ENCODE measurements around the gene NTRK1.

The NTRK1 gene

GRCh38 chr1:156903328-156904091 is 42.8 kb downstream of the NTRK1 start:
- ChIA-PET CTCF (interaction anchor here (0.6 to 2.2 kb wide), 3 partner anchors 16 to 24 kb away, joined by 3 to 7 read pairs (median 4); no protein-coding TSS in a partner anchor), POLR2A (no interaction called here)
- Histone ChIP-seq H3K4me1 (ENCODE audit: control insufficient read depth, insufficient read depth, low read length) (no peaks in the 10 kb centered on the region), H3K27ac (ENCODE audit: extremely low read depth, low read depth, low read length) (no peak overlapping the region), H3K4me3 (ENCODE audit: low read depth, low read length) (no peak overlapping the region), H3K9me3 (ENCODE audit: control insufficient read depth, insufficient read depth, low read depth, low read length) (no peaks in the 10 kb centered on the region), H3K36me3 (ENCODE audit: control insufficient read depth in 2 of 2, insufficient read depth in 1 of 2, low read length in 2 of 2) (no peaks in the 10 kb centered on the region)
- no peak for TF ChIP-seq KLF1 (tag by site-specific recombination; IDR thresholded peaks at IDR 0.05)
- no peak for TF ChIP-seq ZNF639 (tag by site-specific recombination; IDR thresholded peaks at IDR 0.05)
- TF ChIP-seq SCRT2 (tag by site-specific recombination; IDR thresholded peaks at IDR 0.05), result no peak
- no peak for TF ChIP-seq HOXA7 (CRISPR knock-in tag; IDR thresholded peaks at IDR 0.05; ENCODE audit: borderline replicate concordance)
- peak; percentile 55 for TF ChIP-seq ZFHX2 (tag by site-specific recombination; conservative IDR thresholded peaks at IDR 0.05)
- TF ChIP-seq EGR2 (tag by site-specific recombination; IDR thresholded peaks at IDR 0.05; ENCODE audit: low read depth), result peak; percentile 77

- POLR2A ChIA-PET, result no interaction called here
- H3K4me1 ChIP-seq (ENCODE audit: control insufficient read depth, insufficient read depth, low read length), result no peaks in the 10 kb centered on the region
These were observed 43.7 kb downstream of the NTRK1 start for GRCh38 chr1:156904187-156904959.

GRCh38 chr1:156905176-156905575 is 44.5 kb downstream of the NTRK1 start:
- Histone ChIP-seq H3K27ac (ENCODE audit: extremely low read depth, low read depth, low read length) (no peak overlapping the region), H3K9me3 (ENCODE audit: control insufficient read depth, insufficient read depth, low read depth, low read length) (no peaks in the 10 kb centered on the region), H3K4me3 (ENCODE audit: low read depth, low read length) (no peak overlapping the region), H3K4me1 (ENCODE audit: control insufficient read depth, insufficient read depth, low read length) (no peaks in the 10 kb centered on the region), H3K36me3 (ENCODE audit: control insufficient read depth in 2 of 2, insufficient read depth in 1 of 2, low read length in 2 of 2) (no peaks in the 10 kb centered on the region)
- ChIA-PET CTCF (no interaction called here), POLR2A (no interaction called here)
- TF ChIP-seq SP7 (tag by site-specific recombination; IDR thresholded peaks at IDR 0.05), result no peak
- TF ChIP-seq ZNF132 (tag by site-specific recombination; IDR thresholded peaks at IDR 0.05; ENCODE audit: borderline replicate concordance), result no peak
- no peak for TF ChIP-seq ZXDB (tag by site-specific recombination; IDR thresholded peaks at IDR 0.05)
- TF ChIP-seq ZIC2 (tag by site-specific recombination; IDR thresholded peaks at IDR 0.05), result no peak
- TF ChIP-seq ZNF423 (tag by site-specific recombination; IDR thresholded peaks at IDR 0.05), result no peak
- no peak for TF ChIP-seq BCL6B (tag by site-specific recombination; IDR thresholded peaks at IDR 0.05)
- TF ChIP-seq ZNF391 (tag by site-specific recombination; IDR thresholded peaks at IDR 0.05; ENCODE audit: borderline replicate concordance, low read depth), result no peak
- no peak for TF ChIP-seq ZBTB20 (tag by site-specific recombination; IDR thresholded peaks at IDR 0.05)
- TF ChIP-seq KLF8 (tag by site-specific recombination; IDR thresholded peaks at IDR 0.05), result no peak

More at GRCh38 chr1:156904187-156904959, 43.7 kb downstream of the NTRK1 start:
- TF ChIP-seq PRDM6 (tag by site-specific recombination; IDR thresholded peaks at IDR 0.05) (no peak), ATF2 (tag by site-specific recombination; IDR thresholded peaks at IDR 0.05; ENCODE audit: low read depth) (no peak), ZNF133 (tag by site-specific recombination; IDR thresholded peaks at IDR 0.05) (no peak), ZSCAN16 (tag by site-specific recombination; IDR thresholded peaks at IDR 0.05) (no peak), BCL11B (tag by site-specific recombination; IDR thresholded peaks at IDR 0.05; ENCODE audit: low read depth) (no peak), ZNF768 (tag by site-specific recombination; IDR thresholded peaks at IDR 0.05) (no peak), YY1 (tag by site-specific recombination; IDR thresholded peaks at IDR 0.05) (no peak), ZNF214 (tag by site-specific recombination; IDR thresholded peaks at IDR 0.05; ENCODE audit: borderline replicate concordance) (no peak)
- Histone ChIP-seq H3K36me3 (ENCODE audit: control insufficient read depth in 2 of 2, insufficient read depth in 1 of 2, low read length in 2 of 2) (no peaks in the 10 kb centered on the region), H3K27ac (ENCODE audit: extremely low read depth, low read depth, low read length) (no peak overlapping the region), H3K9me3 (ENCODE audit: control insufficient read depth, insufficient read depth, low read depth, low read length) (no peaks in the 10 kb centered on the region), H3K4me3 (ENCODE audit: low read depth, low read length) (no peak overlapping the region)
- CTCF ChIA-PET, result interaction anchor here (1.1 to 2.2 kb wide), 2 partner anchors 15 to 23 kb away, joined by 3 to 7 read pairs; no protein-coding TSS in a partner anchor

All from HEK293 (cell line).